HCEC 1CT (cell line): ENCODE data around the gene GSTO2.

Experiments
- DNase-seq: peaks from one replicate; pipeline ENCODE4 v3.0.0-alpha.2; 2017

The GSTO2 gene

GRCh38 chr10:104344219-104344618 lies 75.2 kb downstream of the GSTO2 start:
- DNase-seq: no peak

GRCh38 chr10:104345515-104345914 lies 76.5 kb downstream of the GSTO2 start:
- no peak for DNase-seq

- DNase-seq: no peak
These were observed 77.0 kb downstream of the GSTO2 start for GRCh38 chr10:104345941-104346340.

- DNase-seq: no peak
These were observed 78.5 kb downstream of the GSTO2 start for GRCh38 chr10:104347295-104348045.

- DNase-seq: no peak
These were observed 79.6 kb downstream of the GSTO2 start for GRCh38 chr10:104348601-104349000.

GRCh38 chr10:104349623-104350126 lies 80.7 kb downstream of the GSTO2 start:
- peak; percentile 62 for DNase-seq

GRCh38 chr10:104350127-104350635 lies 81.2 kb downstream of the GSTO2 start:
- DNase-seq: peak; percentile 79

- peak; percentile 75 for DNase-seq
These were observed 82.2 kb downstream of the GSTO2 start for GRCh38 chr10:104351061-104351702.

- DNase-seq: no peak
These were observed 82.9 kb downstream of the GSTO2 start for GRCh38 chr10:104351919-104352318.

- peak; percentile 47 for DNase-seq
These were observed 84.5 kb downstream of the GSTO2 start, which contains the start of gene CFAP58 for GRCh38 chr10:104353325-104354048. TSS of gene CFAP58 (plus strand) at chr10:104353833. CDS start at chr10:104353898, 65 bp downstream.
